Ascending aorta (tissue), 2 donors: ENCODE measurements around the gene RHOBTB1. TPM values are rescaled to one million over a fixed set of nuclear protein-coding genes. Genes with fewer than 3 reads are reported as not detected.

ENCODE experiments used
- DNase-seq, 2 donors: peaks; one replicate each; pipeline ENCODE4 v3.0.0-alpha.2; 2019; ENCODE audit warnings: low spot score in 2 of 2
- H3K27ac ChIP-seq, 2 donors: fragments of 200-600 bp; sonication (generic); one replicate each; pipeline ENCODE4 v1.5.1; 2016 to 2017; ENCODE audit warnings: mild to moderate bottlenecking in 1 of 2
- H3K27me3 ChIP-seq: fragments of 200-600 bp; sonication (generic); one replicate; pipeline ENCODE4 v1.5.1; 2017
- H3K36me3 ChIP-seq, 2 donors: fragments of 200-600 bp; sonication (generic); one replicate each; pipeline ENCODE4 v1.5.1; 2016
- H3K4me1 ChIP-seq, 2 donors: fragments of 200-600 bp; sonication (generic); one replicate each; pipeline ENCODE4 v1.5.1; 2016 to 2017; ENCODE audit warnings: mild to moderate bottlenecking in 1 of 2
- H3K4me3 ChIP-seq, 2 donors: fragments of 200-600 bp; sonication (generic); one replicate each; pipeline ENCODE4 v1.5.1; 2016 to 2017; ENCODE audit warnings: mild to moderate bottlenecking in 1 of 2
- H3K9me3 ChIP-seq, 2 donors: fragments of 200-600 bp; sonication (generic); one replicate each; pipeline ENCODE4 v1.5.1; 2016
- CTCF ChIP-seq, 3 experiments: fragments of 200-600 bp in 2 of 3; fragments of 450-650 bp in 1 of 3; sonication (generic) in 2 of 3; IDR thresholded peaks; one replicate each; pipeline ENCODE4 v1.5.1; 2016 to 2019; ENCODE audit warnings: antibody characterized with exemption in 3 of 3, mild to moderate bottlenecking in 1 of 3, moderate library complexity in 1 of 3
- intact Hi-C: fragments of 100-400 bp; cut with DNase I; formaldehyde crosslinking; loops from one replicate; pipeline ENCODE4 v1.15.1; 2023
- total RNA-seq: library from RNA; depleted of rRNA; stranded (reverse); fragments of >200 nt; gene quantifications from one replicate; pipeline ENCODE4 v1.1.0, GENCODE V29; 2016

The RHOBTB1 gene
- total RNA-seq, 1 donor from 2014 or later = 13.6 TPM

GRCh38 chr10:60968504-60968903 lies 24.5 kb upstream of the RHOBTB1 start:
- Histone ChIP-seq H3K9me3 (no peaks in the 10 kb centered on the region), H3K27ac (no peak overlapping the region), H3K4me1 (peaks cover 3 to 6% of the 10 kb centered on the region in 2 donors), H3K27me3 (no peaks in the 10 kb centered on the region), H3K4me3 (no peak overlapping the region), H3K36me3 (no peaks in the 10 kb centered on the region)
- no peak for DNase-seq
- intact Hi-C loops = no loop called here
- TF ChIP-seq CTCF (IDR thresholded peaks at IDR 0.05) = no peak

GRCh38 chr10:60967854-60968484 lies 24.0 kb upstream of the RHOBTB1 start:
- no peak overlapping the region for H3K27ac ChIP-seq
- no peak for DNase-seq

GRCh38 chr10:60967260-60967659 lies 23.3 kb upstream of the RHOBTB1 start:
- TF ChIP-seq CTCF (IDR thresholded peaks at IDR 0.05) = no peak
- peaks cover 3 to 6% of the 10 kb centered on the region in 2 donors for H3K4me1 ChIP-seq
- intact Hi-C loops = no loop called here
- H3K9me3 ChIP-seq = no peaks in the 10 kb centered on the region
- no peaks in the 10 kb centered on the region for H3K36me3 ChIP-seq
- no peak for DNase-seq
- H3K27ac ChIP-seq = no peak overlapping the region
- no peak overlapping the region for H3K4me3 ChIP-seq
- no peaks in the 10 kb centered on the region for H3K27me3 ChIP-seq

More at GRCh38 chr10:60967854-60968484, 24.0 kb upstream of the RHOBTB1 start:
- Histone ChIP-seq H3K4me1 (peaks cover 3 to 6% of the 10 kb centered on the region in 2 donors), H3K36me3 (no peaks in the 10 kb centered on the region), H3K4me3 (no peak overlapping the region), H3K9me3 (no peaks in the 10 kb centered on the region), H3K27me3 (no peaks in the 10 kb centered on the region)
- intact Hi-C loops = no loop called here
- TF ChIP-seq CTCF (IDR thresholded peaks at IDR 0.05) = no peak

- Histone ChIP-seq H3K9me3 (no peaks in the 10 kb centered on the region), H3K4me1 (peaks cover 3 to 6% of the 10 kb centered on the region in 2 donors), H3K27me3 (no peaks in the 10 kb centered on the region), H3K27ac (no peak overlapping the region), H3K4me3 (no peak overlapping the region), H3K36me3 (no peaks in the 10 kb centered on the region)
- intact Hi-C loops = loop anchor here (1.0 to 2.0 kb wide), 2 partner anchors 145 to 319 kb away; no protein-coding TSS in a partner anchor
- no peak for DNase-seq
- no peak for TF ChIP-seq CTCF (IDR thresholded peaks at IDR 0.05)
Observed at GRCh38 chr10:60965696-60966095, 21.7 kb upstream of the RHOBTB1 start.

GRCh38 chr10:60964257-60965235 lies 20.6 kb upstream of the RHOBTB1 start:
- Histone ChIP-seq H3K36me3 (no peaks in the 10 kb centered on the region), H3K27me3 (no peaks in the 10 kb centered on the region), H3K4me3 (no peak overlapping the region), H3K9me3 (no peaks in the 10 kb centered on the region), H3K27ac (peak overlapping the region in 1 of 2 donors; percentile 40), H3K4me1 (peaks cover 3 to 6% of the 10 kb centered on the region in 2 donors)
- intact Hi-C loops = loop anchor here (1.0 to 5.0 kb wide), 5 partner anchors 62 to 320 kb away; no protein-coding TSS in a partner anchor
- TF ChIP-seq CTCF (IDR thresholded peaks at IDR 0.05) = peak; percentile 69 to 81 (median 80)
- DNase-seq = peak in 1 of 2 donors; percentile 77
